GM18519 (cell line): ENCODE results near the gene FAHD1.

Experiments
- ATAC-seq: cut with Tn5 transposase; IDR thresholded peaks from one replicate; pipeline ENCODE4 v1.9.1; 2021; ENCODE audit warnings: mild to moderate bottlenecking, moderate library complexity; ENCODE audit not compliant: unreplicated experiment, low FRiP score

Gene FAHD1

DNA sequence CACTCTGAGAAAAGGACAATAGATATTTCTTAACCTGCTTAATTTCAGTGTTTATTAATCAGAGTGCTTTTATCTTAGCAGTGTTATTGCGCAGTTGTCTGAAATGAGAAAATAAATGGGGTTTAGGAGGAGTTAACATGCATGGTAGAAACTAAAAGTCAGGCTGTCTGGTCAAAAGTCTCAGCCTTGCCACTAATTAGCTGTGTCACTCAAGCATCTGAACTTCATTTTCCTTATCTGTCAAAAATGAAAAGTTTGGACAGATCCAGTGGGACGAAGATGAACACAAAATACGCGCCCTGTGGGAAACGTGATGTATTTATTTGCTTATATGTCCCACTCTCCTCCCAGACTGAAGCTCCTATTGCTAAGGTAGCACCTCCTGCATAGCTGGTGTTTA is 51.2 kb downstream of the FAHD1 start:
- ATAC-seq, result no peak
